Hepatocyte (in vitro differentiated cells): ENCODE results near the gene PTX3. TPM values are rescaled to one million over a fixed set of nuclear protein-coding genes. Genes with fewer than 3 reads are reported as not detected.

Source experiments
- DNase-seq: peaks from one replicate; pipeline ENCODE4 v3.0.0-alpha.2; 2016; ENCODE audit warnings: low spot score
- H2AFZ ChIP-seq: fragments of 200-600 bp; sonication (generic); 2 replicates; pipeline ENCODE4 v1.6.0; 2016; ENCODE audit warnings: antibody characterized with exemption, mild to moderate bottlenecking
- H3K27ac ChIP-seq: fragments of 200-600 bp; sonication (generic); 2 replicates; pipeline ENCODE4 v1.5.1; 2016; ENCODE audit warnings: mild to moderate bottlenecking
- H3K27me3 ChIP-seq: fragments of 200-600 bp; sonication (generic); 2 replicates; pipeline ENCODE4 v1.6.1; 2016
- H3K36me3 ChIP-seq: fragments of 200-600 bp; sonication (generic); replicated peaks from 2 replicates; pipeline ENCODE4 v1.5.1; 2016; ENCODE audit warnings: low read depth; ENCODE audit not compliant: insufficient read depth
- H3K4me1 ChIP-seq: fragments of 200-600 bp; sonication (generic); 2 replicates; pipeline ENCODE4 v1.5.1; 2016; ENCODE audit warnings: mild to moderate bottlenecking, moderate library complexity; ENCODE audit not compliant: insufficient read depth
- H3K4me2 ChIP-seq: fragments of 200-600 bp; sonication (generic); 2 replicates; pipeline ENCODE4 v1.6.0; 2016
- H3K4me3 ChIP-seq: fragments of 200-600 bp; sonication (generic); 2 replicates; pipeline ENCODE4 v1.5.1; 2016; ENCODE audit warnings: mild to moderate bottlenecking
- H3K79me2 ChIP-seq: fragments of 200-600 bp; sonication (generic); 2 replicates; pipeline ENCODE4 v1.6.0; 2017; ENCODE audit warnings: mild to moderate bottlenecking
- H3K9me2 ChIP-seq: fragments of 200-600 bp; sonication (generic); replicated peaks from 2 replicates; pipeline ENCODE4 v1.6.0; 2017; ENCODE audit warnings: mild to moderate bottlenecking; ENCODE audit not compliant: insufficient read depth
- H3K9me3 ChIP-seq: fragments of 200-600 bp; sonication (generic); 2 replicates; pipeline ENCODE4 v1.5.1; 2016; ENCODE audit warnings: low read depth, mild to moderate bottlenecking
- H4K20me1 ChIP-seq: fragments of 200-600 bp; sonication (generic); 2 replicates; pipeline ENCODE4 v1.6.0; 2016; ENCODE audit warnings: mild to moderate bottlenecking; ENCODE audit not compliant: insufficient read depth, poor library complexity, severe bottlenecking
- EZH2 ChIP-seq: fragments of 200-600 bp; sonication (generic); IDR thresholded peaks from 2 replicates; pipeline ENCODE4 v1.6.1; 2016; ENCODE audit warnings: antibody characterized with exemption, mild to moderate bottlenecking, borderline replicate concordance
- EZH2phosphoT487 ChIP-seq: fragments of 200-600 bp; sonication (generic); IDR thresholded peaks from one replicate; pipeline ENCODE4 v1.6.1; 2018; ENCODE audit warnings: antibody characterized with exemption, mild to moderate bottlenecking, low read depth, moderate library complexity; ENCODE audit not compliant: unreplicated experiment, severe bottlenecking
- WGBS: methylation state at CpG from one replicate; pipeline ENCODE4 v1.1.6; 2016; ENCODE audit warnings: low lambda C conversion rate; ENCODE audit errors: missing lambda C conversion rate; 5-methylcytosine and 5-hydroxymethylcytosine counted together
- polyA plus RNA-seq: library from polyadenylated mRNA; unstranded; fragments of >200 nt; fragmentation: Nextera tagmentation; extraction: Ambion mirVana; gene quantifications from 2 replicates; pipeline ENCODE4 v1.2.1, GENCODE V29; 2016
- total RNA-seq: library from RNA; depleted of rRNA; stranded (reverse); fragments of >200 nt; gene quantifications from 2 replicates; pipeline ENCODE4 v1.2.3, GENCODE V29; 2014
- TF ChIP-seq, protein P1 (sequence below): fragments of 200-600 bp; sonication (generic); IDR thresholded peaks from 2 replicates; pipeline ENCODE4 v1.5.1; 2016; ENCODE audit warnings: antibody characterized with exemption, mild to moderate bottlenecking; ENCODE audit not compliant: poor library complexity

PTX3 gene
- total and polyA plus RNA-seq, 2 experiments from 2014 or later = 23.7 to 41.5 TPM

DNA sequence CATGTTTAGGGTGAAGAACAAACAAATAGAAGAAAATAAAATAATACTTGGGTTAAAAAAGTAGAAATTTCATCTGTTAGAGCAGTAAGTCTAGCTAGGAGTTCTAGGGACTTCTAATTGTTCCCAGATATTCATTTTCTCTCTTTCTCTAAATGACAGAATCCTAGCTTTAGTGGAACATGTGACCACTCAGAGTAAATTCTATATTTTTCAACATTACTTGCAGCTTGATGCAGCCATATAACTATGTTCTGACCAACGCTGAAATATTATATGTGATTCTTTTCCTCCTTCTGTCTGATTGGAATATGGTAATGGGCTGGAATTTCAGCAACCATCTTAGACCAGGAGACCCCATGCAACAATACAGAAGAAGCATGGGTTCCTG lies 8.1 kb downstream of the PTX3 start:
- no peaks in the 10 kb centered on the region for H4K20me1 ChIP-seq
- peaks cover 5% of the 10 kb centered on the region for H3K4me1 ChIP-seq
- no peaks in the 10 kb centered on the region for H3K9me3 ChIP-seq
- DNase-seq = no peak
- TF ChIP-seq, protein P1, sequence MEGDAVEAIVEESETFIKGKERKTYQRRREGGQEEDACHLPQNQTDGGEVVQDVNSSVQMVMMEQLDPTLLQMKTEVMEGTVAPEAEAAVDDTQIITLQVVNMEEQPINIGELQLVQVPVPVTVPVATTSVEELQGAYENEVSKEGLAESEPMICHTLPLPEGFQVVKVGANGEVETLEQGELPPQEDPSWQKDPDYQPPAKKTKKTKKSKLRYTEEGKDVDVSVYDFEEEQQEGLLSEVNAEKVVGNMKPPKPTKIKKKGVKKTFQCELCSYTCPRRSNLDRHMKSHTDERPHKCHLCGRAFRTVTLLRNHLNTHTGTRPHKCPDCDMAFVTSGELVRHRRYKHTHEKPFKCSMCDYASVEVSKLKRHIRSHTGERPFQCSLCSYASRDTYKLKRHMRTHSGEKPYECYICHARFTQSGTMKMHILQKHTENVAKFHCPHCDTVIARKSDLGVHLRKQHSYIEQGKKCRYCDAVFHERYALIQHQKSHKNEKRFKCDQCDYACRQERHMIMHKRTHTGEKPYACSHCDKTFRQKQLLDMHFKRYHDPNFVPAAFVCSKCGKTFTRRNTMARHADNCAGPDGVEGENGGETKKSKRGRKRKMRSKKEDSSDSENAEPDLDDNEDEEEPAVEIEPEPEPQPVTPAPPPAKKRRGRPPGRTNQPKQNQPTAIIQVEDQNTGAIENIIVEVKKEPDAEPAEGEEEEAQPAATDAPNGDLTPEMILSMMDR = no peak
- TF ChIP-seq EZH2 (no peak), EZH2phosphoT487 (no peak)
- H3K27ac ChIP-seq = no peak overlapping the region
- 100% methylated on average over 1 of the region's 1 CpG for WGBS
- H3K79me2 ChIP-seq = no peaks in the 10 kb centered on the region
- no peak overlapping the region for H3K4me2 ChIP-seq
- H3K27me3 ChIP-seq = no peaks in the 10 kb centered on the region
- H2AFZ ChIP-seq = no peak overlapping the region
- H3K36me3 ChIP-seq = no peaks in the 10 kb centered on the region
- no peaks in the 10 kb centered on the region for H3K9me2 ChIP-seq
- H3K4me3 ChIP-seq = no peak overlapping the region

DNA sequence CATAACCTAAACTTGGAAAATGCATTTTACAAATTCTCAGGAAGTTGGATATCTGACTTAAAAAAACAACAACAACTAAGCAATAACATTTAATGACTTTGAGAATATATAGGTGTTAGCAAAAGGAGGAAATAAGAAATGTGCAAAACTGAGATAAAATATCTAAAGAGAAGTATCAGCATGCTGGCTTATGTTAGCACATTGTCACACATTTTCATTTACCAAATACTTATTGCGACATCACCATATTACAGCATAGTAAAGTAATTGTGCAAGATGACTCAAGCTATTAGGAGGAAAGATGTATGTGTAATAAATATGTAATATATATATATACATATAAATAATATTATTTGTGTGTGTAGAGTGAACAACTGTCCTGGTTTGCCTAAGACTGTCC lies 9.2 kb downstream of the PTX3 start:
- WGBS = 91% methylated on average over 1 of the region's 1 CpG
- H3K36me3 ChIP-seq = no peaks in the 10 kb centered on the region
- H4K20me1 ChIP-seq = no peaks in the 10 kb centered on the region
- TF ChIP-seq EZH2 = no peak
- no peak for TF ChIP-seq EZH2phosphoT487
- TF ChIP-seq, protein P1 = no peak
- no peaks in the 10 kb centered on the region for H3K27me3 ChIP-seq
- H3K9me3 ChIP-seq = no peaks in the 10 kb centered on the region
- peaks cover 5% of the 10 kb centered on the region for H3K4me1 ChIP-seq
- no peak overlapping the region for H3K4me2 ChIP-seq
- no peak overlapping the region for H3K27ac ChIP-seq
- H3K9me2 ChIP-seq = no peaks in the 10 kb centered on the region
- H3K4me3 ChIP-seq = no peak overlapping the region
- DNase-seq = no peak
- no peaks in the 10 kb centered on the region for H3K79me2 ChIP-seq
- H2AFZ ChIP-seq = no peak overlapping the region

DNA sequence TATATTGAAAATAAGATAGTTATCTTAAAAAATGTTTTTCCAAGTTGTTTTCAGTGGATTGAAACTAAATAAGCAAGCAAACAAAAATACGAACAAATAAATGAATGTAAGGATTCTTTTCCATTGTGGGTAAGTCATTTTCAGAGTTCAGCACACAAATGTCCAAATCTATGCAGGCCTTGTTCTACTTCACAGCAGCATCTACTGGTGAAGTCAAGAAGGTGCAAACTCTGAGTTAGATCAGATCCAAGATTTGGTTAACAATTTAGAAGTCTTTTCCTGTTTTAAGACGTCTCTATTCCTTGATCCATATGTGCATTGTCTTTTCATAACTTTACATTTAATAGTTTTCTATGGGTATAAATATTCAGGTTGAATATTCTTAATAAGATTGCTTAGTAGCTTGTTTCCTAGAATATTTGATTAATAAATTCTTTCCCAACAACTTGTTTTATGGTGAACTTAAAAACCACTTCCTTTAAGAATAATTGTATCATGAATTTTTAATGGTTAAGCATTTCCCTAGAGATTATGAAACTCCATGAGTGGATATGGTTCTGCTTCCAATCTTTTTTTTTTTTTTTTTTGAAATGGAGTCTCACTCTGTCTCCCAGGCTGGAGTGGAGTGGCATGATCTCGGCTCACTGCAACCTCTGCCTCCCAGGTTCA lies 10.5 kb downstream of the PTX3 start:
- H3K4me3 ChIP-seq = no peak overlapping the region
- WGBS = 79% methylated on average over 3 of the region's 3 CpGs

More for the DNA sequence above, 10.5 kb downstream of the PTX3 start:
- Histone ChIP-seq H3K4me2 (no peak overlapping the region), H3K27ac (no peak overlapping the region), H2AFZ (no peak overlapping the region), H3K9me2 (no peaks in the 10 kb centered on the region), H3K9me3 (no peaks in the 10 kb centered on the region), H3K27me3 (no peaks in the 10 kb centered on the region), H3K4me1 (peaks cover 5% of the 10 kb centered on the region), H3K36me3 (no peaks in the 10 kb centered on the region), H4K20me1 (no peaks in the 10 kb centered on the region), H3K79me2 (no peaks in the 10 kb centered on the region)
- TF ChIP-seq, protein P1 = peak; percentile 56
- TF ChIP-seq EZH2phosphoT487 = no peak
- DNase-seq = peak; percentile 40
